ENCODE measurements around the gene OLAH.

OLAH gene

GRCh38 chr10:15072358-15072757 is 28.6 kb downstream of the OLAH start:
- TF ChIP-seq CTCF (IDR thresholded peaks at IDR 0.05; ENCODE audit: control insufficient read depth, extremely low read depth, insufficient read depth), result no peak
- DNase-seq (ENCODE audit: low read depth), result no peak
- H3K4me3 ChIP-seq (ENCODE audit: low read depth, low read length), result no peak overlapping the region

GRCh38 chr10:15075421-15075820 is 31.7 kb downstream of the OLAH start:
- no peak for TF ChIP-seq CTCF (IDR thresholded peaks at IDR 0.05; ENCODE audit: control insufficient read depth, extremely low read depth, insufficient read depth)
- no peak overlapping the region for H3K4me3 ChIP-seq (ENCODE audit: low read depth, low read length)
- DNase-seq (ENCODE audit: low read depth), result no peak

- peak overlapping the region; percentile 52 for H3K4me3 ChIP-seq (ENCODE audit: low read depth, low read length)
- DNase-seq (ENCODE audit: low read depth), result no peak
These were observed 40.1 kb downstream of the OLAH start for GRCh38 chr10:15083674-15084501.

GRCh38 chr10:15084502-15084922 is 40.8 kb downstream of the OLAH start:
- H3K4me3 ChIP-seq (ENCODE audit: low read depth, low read length), result peak overlapping the region; percentile 52
- DNase-seq (ENCODE audit: low read depth), result peak; percentile 98
- 0 out of 2 replicates have a peak, but pooled peaks have one; percentile 11 for TF ChIP-seq CTCF (IDR thresholded peaks at IDR 0.05; ENCODE audit: control insufficient read depth, extremely low read depth, insufficient read depth)

More at GRCh38 chr10:15083674-15084501, 40.1 kb downstream of the OLAH start:
- TF ChIP-seq CTCF (IDR thresholded peaks at IDR 0.05; ENCODE audit: control insufficient read depth, extremely low read depth, insufficient read depth), result no peak

- DNase-seq (ENCODE audit: low read depth), result peak; percentile 40
- TF ChIP-seq CTCF (IDR thresholded peaks at IDR 0.05; ENCODE audit: control insufficient read depth, extremely low read depth, insufficient read depth), result 0 out of 2 replicates have a peak, but pooled peaks have one; percentile 8
- H3K4me3 ChIP-seq (ENCODE audit: low read depth, low read length), result peak within 1 kb of the TSS; percentile 55
These were observed 44.9 kb downstream of the OLAH start, which contains the start of gene ACBD7 for GRCh38 chr10:15088428-15089261. Gene ACBD7 (minus strand): TSS chr10:15088776. CDS start chr10:15088728, 48 bp downstream.

- DNase-seq (ENCODE audit: low read depth), result no peak
- H3K4me3 ChIP-seq (ENCODE audit: low read depth, low read length), result no peak overlapping the region
- TF ChIP-seq CTCF (IDR thresholded peaks at IDR 0.05; ENCODE audit: control insufficient read depth, extremely low read depth, insufficient read depth), result no peak
These were observed 47.7 kb downstream of the OLAH start for GRCh38 chr10:15091418-15091817.
